Thymus (tissue), 11 donors: Measurements from ENCODE around the gene N4BP2L2. TPM values are rescaled to one million over a fixed set of nuclear protein-coding genes. Genes with fewer than 3 reads are reported as not detected.

ENCODE experiments used
- DNase-seq, 9 donors: peaks; one replicate each; pipeline ENCODE4 v3.0.0-alpha.2; 2013; ENCODE audit warnings: low spot score in 9 of 9, low read depth in 6 of 9, missing footprints in 1 of 9
- H3K27ac ChIP-seq, 2 donors: one replicate each; pipeline ENCODE4 v1.5.1; 2013; ENCODE audit warnings: control low read depth in 1 of 2, low read depth in 1 of 2, low read length in 1 of 2, mild to moderate bottlenecking in 1 of 2, moderate library complexity in 1 of 2
- H3K27me3 ChIP-seq, 2 donors: one replicate each; pipeline ENCODE4 v1.5.1; 2013; ENCODE audit warnings: low read length in 1 of 2; ENCODE audit not compliant: control insufficient read depth in 2 of 2, insufficient read depth in 1 of 2
- H3K36me3 ChIP-seq, 2 donors: one replicate each; pipeline ENCODE4 v1.5.1; 2013; ENCODE audit warnings: low read length in 1 of 2, mild to moderate bottlenecking in 1 of 2, moderate library complexity in 1 of 2; ENCODE audit not compliant: control insufficient read depth in 2 of 2, insufficient read depth in 2 of 2
- H3K4me1 ChIP-seq, 2 donors: one replicate each; pipeline ENCODE4 v1.5.1; 2013; ENCODE audit warnings: low read length in 2 of 2; ENCODE audit not compliant: control insufficient read depth in 2 of 2, insufficient read depth in 2 of 2
- H3K4me3 ChIP-seq, 2 donors: one replicate each; pipeline ENCODE4 v1.5.1; 2013; ENCODE audit warnings: low read length in 2 of 2, control low read depth in 1 of 2, mild to moderate bottlenecking in 1 of 2
- H3K9me3 ChIP-seq, 2 donors: one replicate each; pipeline ENCODE4 v1.5.1; 2013; ENCODE audit warnings: low read length in 1 of 2, mild to moderate bottlenecking in 1 of 2; ENCODE audit not compliant: control insufficient read depth in 2 of 2, insufficient read depth in 1 of 2
- WGBS: extraction: QIAGEN DNeasy Blood & Tissue Kit; methylation state at CpG from one replicate; pipeline ENCODE4 v1.1.7; 2013; 5-methylcytosine and 5-hydroxymethylcytosine counted together
- polyA plus RNA-seq: library from polyadenylated mRNA; stranded (reverse); fragments of 200-250 nt; gene quantifications from one replicate; pipeline ENCODE4 v1.2.3, GENCODE V29; 2013
- total RNA-seq: library from RNA; stranded (reverse); fragments of 120-200 nt; gene quantifications from one replicate; pipeline ENCODE4 v1.2.4, GENCODE V29; 2013
- donor health status: healthy.

Gene N4BP2L2
- total and polyA plus RNA-seq, 2 donors: 123 to 137 TPM

- DNase-seq: peak in 1 of 9 donors; percentile 6
- Histone ChIP-seq H3K4me1 (peaks cover 4 to 13% of the 10 kb centered on the region in 2 donors), H3K36me3 (peaks cover 3 to 22% of the 10 kb centered on the region in 2 donors), H3K9me3 (no peaks in the 10 kb centered on the region), H3K27me3 (no peaks in the 10 kb centered on the region), H3K4me3 (peak overlapping the region; percentile 78 to 97), H3K27ac (peak overlapping the region; percentile 93 to 99)
- under 1% methylated on average over 23 of the region's 23 CpGs for WGBS
Observed at GRCh38 chr13:32538143-32538620, 413 bp downstream of the N4BP2L2 start.

- H3K4me1 ChIP-seq: peaks cover 4 to 13% of the 10 kb centered on the region in 2 donors
- peak in 2 of 9 donors; percentile 26 to 33 for DNase-seq
- peak overlapping the region; percentile 78 to 97 for H3K4me3 ChIP-seq
- no peaks in the 10 kb centered on the region for H3K27me3 ChIP-seq
- peaks cover 3 to 22% of the 10 kb centered on the region in 2 donors for H3K36me3 ChIP-seq
- H3K27ac ChIP-seq: peak overlapping the region; percentile 93 to 99
- 39% methylated on average over 22 of the region's 22 CpGs for WGBS
- H3K9me3 ChIP-seq: no peaks in the 10 kb centered on the region
Observed at GRCh38 chr13:32537580-32538142, 934 bp downstream of the N4BP2L2 start.

GRCh38 chr13:32535748-32536147 lies 2.8 kb downstream of the N4BP2L2 start:
- Histone ChIP-seq H3K4me1 (peaks cover 4 to 20% of the 10 kb centered on the region in 2 donors), H3K4me3 (no peak overlapping the region), H3K27me3 (no peaks in the 10 kb centered on the region), H3K27ac (no peak overlapping the region), H3K36me3 (peaks cover 5 to 28% of the 10 kb centered on the region in 2 donors), H3K9me3 (no peaks in the 10 kb centered on the region)
- no peak for DNase-seq
- WGBS: 97% methylated on average over 2 of the region's 2 CpGs

GRCh38 chr13:32535115-32535514 lies 3.5 kb downstream of the N4BP2L2 start:
- peaks cover 4 to 22% of the 10 kb centered on the region in 2 donors for H3K4me1 ChIP-seq
- no peaks in the 10 kb centered on the region for H3K27me3 ChIP-seq
- peaks cover 5 to 28% of the 10 kb centered on the region in 2 donors for H3K36me3 ChIP-seq
- no peak for DNase-seq
- H3K4me3 ChIP-seq: no peak overlapping the region
- H3K9me3 ChIP-seq: no peaks in the 10 kb centered on the region
- H3K27ac ChIP-seq: no peak overlapping the region
- 88% methylated on average over 1 of the region's 1 CpG for WGBS

GRCh38 chr13:32530841-32531253 lies 7.7 kb downstream of the N4BP2L2 start:
- 46% methylated on average over 2 of the region's 2 CpGs for WGBS
- Histone ChIP-seq H3K4me3 (no peak overlapping the region), H3K4me1 (peaks cover 0 to 13% of the 10 kb centered on the region in 2 donors), H3K9me3 (no peaks in the 10 kb centered on the region), H3K36me3 (peaks cover 5 to 28% of the 10 kb centered on the region in 2 donors), H3K27ac (no peak overlapping the region), H3K27me3 (no peaks in the 10 kb centered on the region)
- DNase-seq: peak in 4 of 9 donors; percentile 11 to 54 (median 12)

- no peak overlapping the region for H3K4me3 ChIP-seq
- H3K9me3 ChIP-seq: no peaks in the 10 kb centered on the region
- no peaks in the 10 kb centered on the region for H3K27me3 ChIP-seq
- H3K36me3 ChIP-seq: peaks cover 6 to 20% of the 10 kb centered on the region in 2 donors
- DNase-seq: no peak
- peaks cover 0 to 9% of the 10 kb centered on the region in 2 donors for H3K4me1 ChIP-seq
- H3K27ac ChIP-seq: no peak overlapping the region
- 91% methylated on average over 3 of the region's 3 CpGs for WGBS
Observed at GRCh38 chr13:32528358-32528757, 10.2 kb downstream of the N4BP2L2 start.

GRCh38 chr13:32527151-32527550 lies 11.4 kb downstream of the N4BP2L2 start:
- Histone ChIP-seq H3K4me3 (no peak overlapping the region), H3K27ac (no peak overlapping the region), H3K27me3 (no peaks in the 10 kb centered on the region), H3K9me3 (no peaks in the 10 kb centered on the region), H3K36me3 (peaks cover 6 to 24% of the 10 kb centered on the region in 2 donors), H3K4me1 (peaks cover 0 to 9% of the 10 kb centered on the region in 2 donors)
- 96% methylated on average over 3 of the region's 3 CpGs for WGBS
- DNase-seq: no peak

GRCh38 chr13:32525766-32526165 lies 12.8 kb downstream of the N4BP2L2 start:
- no peak for DNase-seq
- H3K27ac ChIP-seq: no peak overlapping the region
- peaks cover 0 to 3% of the 10 kb centered on the region in 2 donors for H3K4me1 ChIP-seq
- no peak overlapping the region for H3K4me3 ChIP-seq
- no peaks in the 10 kb centered on the region for H3K27me3 ChIP-seq
- 52% methylated on average over 1 of the region's 1 CpG for WGBS
- H3K36me3 ChIP-seq: peaks cover 3 to 24% of the 10 kb centered on the region in 2 donors
- no peaks in the 10 kb centered on the region for H3K9me3 ChIP-seq

GRCh38 chr13:32515246-32515645 lies 23.3 kb downstream of the N4BP2L2 start:
- WGBS: 98% methylated on average over 3 of the region's 3 CpGs
- no peaks in the 10 kb centered on the region for H3K4me1 ChIP-seq
- H3K9me3 ChIP-seq: no peaks in the 10 kb centered on the region
- peaks cover 6 to 28% of the 10 kb centered on the region in 2 donors for H3K36me3 ChIP-seq
- no peaks in the 10 kb centered on the region for H3K27me3 ChIP-seq
- no peak overlapping the region for H3K27ac ChIP-seq
- no peak overlapping the region for H3K4me3 ChIP-seq
- no peak for DNase-seq
